ENCODE measurements around the gene ATP11C.
"Not testable (repeated sequence)": the region's sequence is repeated elsewhere in the genome, so short reads cannot be mapped to it uniquely, and the experiment has no call there.

The ATP11C gene

GRCh38 chrX:139724626-139725025 is 208.2 kb downstream of the ATP11C start:
- no peak for DNase-seq (ENCODE audit: low read depth, low spot score)

- no peak for DNase-seq (ENCODE audit: low read depth, low spot score)
Measured at GRCh38 chrX:139720979-139721378, 211.9 kb downstream of the ATP11C start.

GRCh38 chrX:139720136-139720535 is 212.7 kb downstream of the ATP11C start:
- DNase-seq (ENCODE audit: low read depth, low spot score): no peak

- DNase-seq (ENCODE audit: low read depth, low spot score): no peak
Measured at GRCh38 chrX:139708067-139708466, 224.8 kb downstream of the ATP11C start, which contains the start of gene MCF2. Gene MCF2 (minus strand): TSS chrX:139708167. CDS start chrX:139651744, 56,423 bp downstream.

- no peak for DNase-seq (ENCODE audit: low read depth, low spot score)
Measured at GRCh38 chrX:139702658-139703057, 230.2 kb downstream of the ATP11C start.

- DNase-seq (ENCODE audit: low read depth, low spot score): no peak
Measured at GRCh38 chrX:139692908-139693307, 239.9 kb downstream of the ATP11C start.

- no peak for DNase-seq (ENCODE audit: low read depth, low spot score)
Measured at GRCh38 chrX:139692506-139692849, 240.4 kb downstream of the ATP11C start.

GRCh38 chrX:139691843-139692505 is 240.9 kb downstream of the ATP11C start:
- DNase-seq (ENCODE audit: low read depth, low spot score): no peak

- no peak for DNase-seq (ENCODE audit: low read depth, low spot score)
Measured at GRCh38 chrX:139691493-139691842, 241.4 kb downstream of the ATP11C start.

- not testable (repeated sequence) for DNase-seq (ENCODE audit: low read depth, low spot score)
Measured at GRCh38 chrX:139685175-139685574, 247.7 kb downstream of the ATP11C start.

GRCh38 chrX:139680356-139680755 is 252.5 kb downstream of the ATP11C start:
- DNase-seq (ENCODE audit: low read depth, low spot score): no peak

All from smooth muscle cell of the brain vasculature (primary cell).